ENCODE measurements around the gene TKFC. TPM values are rescaled to one million over a fixed set of nuclear protein-coding genes. Genes with fewer than 3 reads are reported as not detected.

Gene TKFC
- total RNA-seq, 4 donors from 2014 or later, result 32.9 to 103 (median 40.4) TPM

- 60 to 81% methylated on average over 2 of the region's 2 CpGs for WGBS, 2 donors (ENCODE audit: low coverage in 1 of 2)
- TF ChIP-seq CTCF (IDR thresholded peaks at IDR 0.05) (no peak), POLR2A (IDR thresholded peaks at IDR 0.05) (no peak), POLR2AphosphoS5 (IDR thresholded peaks at IDR 0.05) (no peak), EP300 (IDR thresholded peaks at IDR 0.05; ENCODE audit: low read depth) (no peak)
- in situ Hi-C loops (cut with MboI; ENCODE audit: low pct_ligation_motif_present in 1 of 4, low pct_unique_long_range_greater_than_20kb in 1 of 4, low sequenced_read_pairs in 3 of 4), result no loop called here
- Histone ChIP-seq H3K4me3 (no peak overlapping the region), H3K9me3 (no peaks in the 10 kb centered on the region), H3K27ac (no peak overlapping the region), H3K36me3 (no peaks in the 10 kb centered on the region), H3K27me3 (peaks cover 48% of the 10 kb centered on the region), H3K4me1 (peaks cover 6 to 25% (median 22%) of the 10 kb centered on the region in 4 donors)
- intact Hi-C loops (cut with DNase I; ENCODE audit: low total_unique reads), result no loop called here
- no peak for DNase-seq
Observed at GRCh38 chr11:61292356-61292755, 40.7 kb upstream of the TKFC start.

GRCh38 chr11:61293867-61294716, 38.9 kb upstream of the TKFC start:
- H3K36me3 ChIP-seq, result no peaks in the 10 kb centered on the region
- peak overlapping the region; percentile 38 to 64 (median 48) for H3K4me3 ChIP-seq
- H3K4me1 ChIP-seq, result peaks cover 6 to 27% (median 22%) of the 10 kb centered on the region in 4 donors
- no peak overlapping the region for H3K27ac ChIP-seq
- H3K27me3 ChIP-seq, result peaks cover 48% of the 10 kb centered on the region
- in situ Hi-C loops (cut with MboI; ENCODE audit: low pct_ligation_motif_present in 1 of 4, low pct_unique_long_range_greater_than_20kb in 1 of 4, low sequenced_read_pairs in 3 of 4) (no loop called here), intact Hi-C loops (cut with DNase I; ENCODE audit: low total_unique reads) (no loop called here)
- TF ChIP-seq POLR2AphosphoS5 (IDR thresholded peaks at IDR 0.05), result no peak
- TF ChIP-seq POLR2A (IDR thresholded peaks at IDR 0.05), result no peak
- no peak for TF ChIP-seq EP300 (IDR thresholded peaks at IDR 0.05; ENCODE audit: low read depth)
- no peak for TF ChIP-seq CTCF (IDR thresholded peaks at IDR 0.05)
- 1% methylated on average over 46 of the region's 60 CpGs; no CpG with 5 or more reads in 1 of the 2 donors for WGBS, 2 donors (ENCODE audit: low coverage in 1 of 2)
- no peaks in the 10 kb centered on the region for H3K9me3 ChIP-seq
- peak; percentile 21 for DNase-seq

GRCh38 chr11:61294717-61295595, 38.1 kb upstream of the TKFC start, which contains the start of gene VWCE:
Gene VWCE, minus strand, starts transcription at chr11:61295316. Its CDS starts 279 bp downstream, at chr11:61295037.
- Histone ChIP-seq H3K4me3 (peak within 1 kb of the TSS; percentile 38 to 64 (median 48)), H3K27ac (no peak within 1 kb of the TSS), H3K4me1 (peaks cover 6 to 27% (median 22%) of the 10 kb centered on the region in 4 donors), H3K36me3 (peaks cover 0 to 1% (median 0%) of the 10 kb centered on the region in 4 donors), H3K27me3 (peaks cover 48% of the 10 kb centered on the region), H3K9me3 (no peaks in the 10 kb centered on the region)
- intact Hi-C loops (cut with DNase I; ENCODE audit: low total_unique reads), result no loop called here
- WGBS, 2 donors (ENCODE audit: low coverage in 1 of 2), result 3% methylated on average over 87 of the region's 97 CpGs; no CpG with 5 or more reads in 1 of the 2 donors
- no peak for TF ChIP-seq EP300 (IDR thresholded peaks at IDR 0.05; ENCODE audit: low read depth)
- peak in 1 of 5 experiments; percentile 15 for TF ChIP-seq CTCF (IDR thresholded peaks at IDR 0.05)
- TF ChIP-seq POLR2A (IDR thresholded peaks at IDR 0.05), result no peak
- TF ChIP-seq POLR2AphosphoS5 (IDR thresholded peaks at IDR 0.05), result no peak
- in situ Hi-C loops (cut with MboI; ENCODE audit: low pct_ligation_motif_present in 1 of 4, low pct_unique_long_range_greater_than_20kb in 1 of 4, low sequenced_read_pairs in 3 of 4), result no loop called here
- peak; percentile 38 for DNase-seq

- peaks cover 48% of the 10 kb centered on the region for H3K27me3 ChIP-seq
- TF ChIP-seq EP300 (IDR thresholded peaks at IDR 0.05; ENCODE audit: low read depth) (no peak), POLR2AphosphoS5 (IDR thresholded peaks at IDR 0.05) (no peak), CTCF (IDR thresholded peaks at IDR 0.05) (no peak), POLR2A (IDR thresholded peaks at IDR 0.05) (no peak)
- peaks cover 6 to 27% (median 22%) of the 10 kb centered on the region in 4 donors for H3K4me1 ChIP-seq
- peak; percentile 11 for DNase-seq
- intact Hi-C loops (cut with DNase I; ENCODE audit: low total_unique reads), result no loop called here
- H3K9me3 ChIP-seq, result no peaks in the 10 kb centered on the region
- peaks cover 0 to 7% (median 2%) of the 10 kb centered on the region in 4 donors for H3K36me3 ChIP-seq
- no peak overlapping the region for H3K27ac ChIP-seq
- peak overlapping the region in 2 of 4 donors; percentile 53 to 64 for H3K4me3 ChIP-seq
- WGBS, 2 donors (ENCODE audit: low coverage in 1 of 2), result 33 to 70% methylated on average over 1 to 6 of the region's 12 CpGs
- in situ Hi-C loops (cut with MboI; ENCODE audit: low pct_ligation_motif_present in 1 of 4, low pct_unique_long_range_greater_than_20kb in 1 of 4, low sequenced_read_pairs in 3 of 4), result no loop called here
Observed at GRCh38 chr11:61295596-61295926, 37.5 kb upstream of the TKFC start.
